Mammary epithelial cell (primary cell): ENCODE data around the gene PRIMA1.

Experiments
- EZH2 ChIP-seq: IDR thresholded peaks from 2 replicates; pipeline ENCODE4 v1.6.1; 2012; ENCODE audit warnings: low read length, inconsistent platforms, borderline replicate concordance
- TF ChIP-seq, protein P1 (sequence below), 2 donors: IDR thresholded peaks in 1 of 2; conservative IDR thresholded peaks in 1 of 2; 2 replicates each; pipeline ENCODE4 v1.5.1; 2011 to 2012; ENCODE audit warnings: inconsistent platforms in 2 of 2, low read length in 2 of 2, mild to moderate bottlenecking in 2 of 2, control low read depth in 1 of 2, low read depth in 1 of 2; ENCODE audit not compliant: insufficient read depth in 1 of 2; ENCODE audit errors: extremely low read depth in 1 of 2

GRCh38 chr14:93712079-93712837 is 76.0 kb downstream of the PRIMA1 start:
- TF ChIP-seq, protein P1, sequence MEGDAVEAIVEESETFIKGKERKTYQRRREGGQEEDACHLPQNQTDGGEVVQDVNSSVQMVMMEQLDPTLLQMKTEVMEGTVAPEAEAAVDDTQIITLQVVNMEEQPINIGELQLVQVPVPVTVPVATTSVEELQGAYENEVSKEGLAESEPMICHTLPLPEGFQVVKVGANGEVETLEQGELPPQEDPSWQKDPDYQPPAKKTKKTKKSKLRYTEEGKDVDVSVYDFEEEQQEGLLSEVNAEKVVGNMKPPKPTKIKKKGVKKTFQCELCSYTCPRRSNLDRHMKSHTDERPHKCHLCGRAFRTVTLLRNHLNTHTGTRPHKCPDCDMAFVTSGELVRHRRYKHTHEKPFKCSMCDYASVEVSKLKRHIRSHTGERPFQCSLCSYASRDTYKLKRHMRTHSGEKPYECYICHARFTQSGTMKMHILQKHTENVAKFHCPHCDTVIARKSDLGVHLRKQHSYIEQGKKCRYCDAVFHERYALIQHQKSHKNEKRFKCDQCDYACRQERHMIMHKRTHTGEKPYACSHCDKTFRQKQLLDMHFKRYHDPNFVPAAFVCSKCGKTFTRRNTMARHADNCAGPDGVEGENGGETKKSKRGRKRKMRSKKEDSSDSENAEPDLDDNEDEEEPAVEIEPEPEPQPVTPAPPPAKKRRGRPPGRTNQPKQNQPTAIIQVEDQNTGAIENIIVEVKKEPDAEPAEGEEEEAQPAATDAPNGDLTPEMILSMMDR (conservative IDR thresholded peaks at IDR 0.05 in 1 of 2, IDR thresholded peaks at IDR 0.05 in 1 of 2; ENCODE audit: extremely low read depth in 1 of 2, insufficient read depth in 1 of 2, low read depth in 1 of 2, low read length in 2 of 2) = no peak
- TF ChIP-seq EZH2 = no peak
